GM23248 (cell line): ENCODE data around the gene GMCL2.

Experiments
- EZH2 ChIP-seq: fragments of 200-600 bp; sonication (generic); IDR thresholded peaks from 2 replicates; pipeline ENCODE4 v1.6.1; 2018; ENCODE audit warnings: antibody characterized with exemption, mild to moderate bottlenecking; ENCODE audit not compliant: insufficient read depth, poor library complexity, severe bottlenecking
- EZH2phosphoT487 ChIP-seq: fragments of 200-600 bp; sonication (generic); IDR thresholded peaks from 2 replicates; pipeline ENCODE4 v1.6.1; 2018; ENCODE audit warnings: antibody characterized with exemption, moderate library complexity, mild to moderate bottlenecking, low read depth; ENCODE audit not compliant: insufficient read depth

GRCh38 chr5:178223828-178224335 lies 36.7 kb upstream of the GMCL2 start:
- TF ChIP-seq EZH2 (no peak), EZH2phosphoT487 (no peak)
